GM21786 (cell line): ENCODE measurements around the gene IGLL1.
"Not testable (repeated sequence)": the region's sequence is repeated elsewhere in the genome, so short reads cannot be mapped to it uniquely, and the experiment has no call there.

ENCODE experiments used
- ATAC-seq: cut with Tn5 transposase; IDR thresholded peaks from one replicate; pipeline ENCODE4 v1.9.1; 2021; ENCODE audit not compliant: unreplicated experiment

IGLL1 gene

GRCh38 chr22:23564276-23564675 lies 15.8 kb downstream of the IGLL1 start:
- no peak for ATAC-seq

- ATAC-seq, result no peak
Measured at GRCh38 chr22:23563111-23563510, 17.0 kb downstream of the IGLL1 start.

GRCh38 chr22:23562186-23562585 lies 17.9 kb downstream of the IGLL1 start:
- ATAC-seq, result no peak

GRCh38 chr22:23561025-23561510 lies 19.0 kb downstream of the IGLL1 start:
- ATAC-seq, result not testable (repeated sequence)

- not testable (repeated sequence) for ATAC-seq
Measured at GRCh38 chr22:23560215-23560614, 19.9 kb downstream of the IGLL1 start.

GRCh38 chr22:23557467-23557866 lies 22.6 kb downstream of the IGLL1 start:
- ATAC-seq, result no peak

GRCh38 chr22:23557036-23557435 lies 23.1 kb downstream of the IGLL1 start:
- ATAC-seq, result no peak

- ATAC-seq, result no peak
Measured at GRCh38 chr22:23556026-23556620, 24.0 kb downstream of the IGLL1 start.

GRCh38 chr22:23555118-23555517 lies 25.0 kb downstream of the IGLL1 start:
- ATAC-seq, result no peak

- no peak for ATAC-seq
Measured at GRCh38 chr22:23553924-23554870, 25.9 kb downstream of the IGLL1 start.

GRCh38 chr22:23553438-23553837 lies 26.7 kb downstream of the IGLL1 start:
- ATAC-seq, result no peak

- ATAC-seq, result no peak
Measured at GRCh38 chr22:23552573-23552972, 27.5 kb downstream of the IGLL1 start.

GRCh38 chr22:23551385-23551784 lies 28.7 kb downstream of the IGLL1 start:
- ATAC-seq, result no peak

- ATAC-seq, result no peak
Measured at GRCh38 chr22:23550049-23550650, 29.9 kb downstream of the IGLL1 start.

- ATAC-seq, result no peak
Measured at GRCh38 chr22:23549198-23549595, 30.9 kb downstream of the IGLL1 start.

GRCh38 chr22:23548501-23549197 lies 31.4 kb downstream of the IGLL1 start:
- no peak for ATAC-seq

GRCh38 chr22:23547818-23548500 lies 32.1 kb downstream of the IGLL1 start:
- ATAC-seq, result no peak

GRCh38 chr22:23547382-23547781 lies 32.7 kb downstream of the IGLL1 start:
- not testable (repeated sequence) for ATAC-seq

GRCh38 chr22:23544852-23545251 lies 35.2 kb downstream of the IGLL1 start:
- ATAC-seq, result no peak

- not testable (repeated sequence) for ATAC-seq
Measured at GRCh38 chr22:23543506-23544000, 36.5 kb downstream of the IGLL1 start.
